ENCODE data around the gene CDK13. TPM values are rescaled to one million over a fixed set of nuclear protein-coding genes. Genes with fewer than 3 reads are reported as not detected.

Gene CDK13
- total and polyA plus RNA-seq, 9 of the 15 experiments (the other 6 are each of a cell fraction or from before 2014, with no cell fraction given), result 9.8 to 46.1 (median 32.4) TPM

DNA sequence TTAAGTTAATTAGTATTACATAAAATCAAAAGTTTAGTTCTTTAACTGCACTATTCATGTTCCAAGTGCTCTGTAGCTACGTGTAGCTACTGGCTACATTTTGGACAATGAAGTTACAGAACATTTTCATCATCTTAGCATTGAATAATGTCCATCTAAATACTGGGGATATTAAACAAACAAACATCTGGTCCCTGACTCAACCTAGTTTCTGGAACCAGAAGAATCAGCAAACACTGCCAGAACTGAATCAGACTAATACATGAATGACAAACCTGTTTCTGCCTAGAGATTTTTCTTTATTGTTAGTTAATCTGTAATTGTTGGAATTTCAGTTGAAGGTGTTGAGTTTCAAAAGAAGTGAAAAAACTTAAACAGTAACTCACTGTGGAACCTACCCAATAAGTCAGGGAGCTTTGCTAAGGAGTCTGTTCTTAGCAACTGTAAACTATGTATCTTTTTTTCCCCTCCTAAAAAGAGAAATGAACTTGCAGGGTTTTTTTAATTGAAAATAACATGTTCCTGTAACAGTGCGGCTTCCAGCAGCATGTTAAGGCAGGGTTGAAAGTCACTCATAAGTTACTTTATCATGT is 58.3 kb downstream of the CDK13 start:
- POLR2A ChIA-PET, result no interaction called here
- Histone ChIP-seq H4K20me1 (replicated peaks; ENCODE audit: control insufficient read depth, insufficient read depth, low read length) (no peaks in the 10 kb centered on the region), H3K9me3 (replicated peaks; ENCODE audit: control insufficient read depth, insufficient read depth, low read depth, low read length) (no peaks in the 10 kb centered on the region), H3K9ac (ENCODE audit: insufficient read depth in 1 of 2, low read depth in 2 of 2, low read length in 2 of 2) (no peak overlapping the region), H3K4me2 (ENCODE audit: insufficient read depth, low read length) (no peak overlapping the region), H3K9me1 (ENCODE audit: control insufficient read depth, insufficient read depth, low read length) (no peaks in the 10 kb centered on the region), H3K79me2 (ENCODE audit: control insufficient read depth, insufficient read depth, low read length) (no peaks in the 10 kb centered on the region), H3K27me3 (ENCODE audit: control insufficient read depth in 2 of 2, insufficient read depth in 2 of 2, low read length in 2 of 2) (no peaks in the 10 kb centered on the region), H3K4me1 (replicated peaks in 1 of 2; ENCODE audit: control insufficient read depth in 2 of 2, insufficient read depth in 2 of 2, low read length in 2 of 2) (no peaks in the 10 kb centered on the region), H3K27ac (ENCODE audit: extremely low read depth, low read depth, low read length) (no peak overlapping the region), H3K4me3 (no peak overlapping the region), H2AFZ (ENCODE audit: low read depth, low read length) (no peak overlapping the region), H3K36me3 (ENCODE audit: control insufficient read depth, insufficient read depth, low read length) (peaks cover 48% of the 10 kb centered on the region; the same call in 2 of the 3 replicates)
- 74% methylated on average over 2 of the region's 2 CpGs for WGBS (ENCODE audit: insufficient coverage, low coverage, missing lambda C conversion rate)
- CTCF ChIA-PET (ENCODE audit: low intra/inter-chr PET ratio), result no interaction called here
- no TSS peak for BruUV-seq (replicated peaks)
- FAIRE-seq, result no peak
- in situ Hi-C loops (cut with MboI) (no loop called here), intact Hi-C loops (cut with micrococcal nuclease) (no loop called here)
- no peak for TF ChIP-seq STAT5B (CRISPR knock-in tag; IDR thresholded peaks at IDR 0.05)
- TF ChIP-seq RFX5 (IDR thresholded peaks at IDR 0.05; ENCODE audit: low read depth, low read length), result no peak
- TF ChIP-seq ZNF165 (CRISPR knock-in tag; IDR thresholded peaks at IDR 0.05; ENCODE audit: borderline replicate concordance), result no peak
- TF ChIP-seq GABPA (tag; conservative IDR thresholded peaks at IDR 0.05; ENCODE audit: low read depth), result no peak
- TF ChIP-seq, protein P1, sequence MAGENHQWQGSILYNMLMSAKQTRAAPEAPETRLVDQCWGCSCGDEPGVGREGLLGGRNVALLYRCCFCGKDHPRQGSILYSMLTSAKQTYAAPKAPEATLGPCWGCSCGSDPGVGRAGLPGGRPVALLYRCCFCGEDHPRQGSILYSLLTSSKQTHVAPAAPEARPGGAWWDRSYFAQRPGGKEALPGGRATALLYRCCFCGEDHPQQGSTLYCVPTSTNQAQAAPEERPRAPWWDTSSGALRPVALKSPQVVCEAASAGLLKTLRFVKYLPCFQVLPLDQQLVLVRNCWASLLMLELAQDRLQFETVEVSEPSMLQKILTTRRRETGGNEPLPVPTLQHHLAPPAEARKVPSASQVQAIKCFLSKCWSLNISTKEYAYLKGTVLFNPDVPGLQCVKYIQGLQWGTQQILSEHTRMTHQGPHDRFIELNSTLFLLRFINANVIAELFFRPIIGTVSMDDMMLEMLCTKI (IDR thresholded peaks at IDR 0.05; ENCODE audit: partially characterized antibody), result no peak
- TF ChIP-seq, protein P2, sequence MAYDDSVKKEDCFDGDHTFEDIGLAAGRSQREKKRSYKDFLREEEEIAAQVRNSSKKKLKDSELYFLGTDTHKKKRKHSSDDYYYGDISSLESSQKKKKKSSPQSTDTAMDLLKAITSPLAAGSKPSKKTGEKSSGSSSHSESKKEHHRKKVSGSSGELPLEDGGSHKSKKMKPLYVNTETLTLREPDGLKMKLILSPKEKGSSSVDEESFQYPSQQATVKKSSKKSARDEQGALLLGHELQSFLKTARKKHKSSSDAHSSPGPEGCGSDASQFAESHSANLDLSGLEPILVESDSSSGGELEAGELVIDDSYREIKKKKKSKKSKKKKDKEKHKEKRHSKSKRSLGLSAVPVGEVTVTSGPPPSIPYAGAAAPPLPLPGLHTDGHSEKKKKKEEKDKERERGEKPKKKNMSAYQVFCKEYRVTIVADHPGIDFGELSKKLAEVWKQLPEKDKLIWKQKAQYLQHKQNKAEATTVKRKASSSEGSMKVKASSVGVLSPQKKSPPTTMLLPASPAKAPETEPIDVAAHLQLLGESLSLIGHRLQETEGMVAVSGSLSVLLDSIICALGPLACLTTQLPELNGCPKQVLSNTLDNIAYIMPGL (CRISPR knock-in tag; IDR thresholded peaks at IDR 0.05), result no peak
- TF ChIP-seq, protein P3, sequence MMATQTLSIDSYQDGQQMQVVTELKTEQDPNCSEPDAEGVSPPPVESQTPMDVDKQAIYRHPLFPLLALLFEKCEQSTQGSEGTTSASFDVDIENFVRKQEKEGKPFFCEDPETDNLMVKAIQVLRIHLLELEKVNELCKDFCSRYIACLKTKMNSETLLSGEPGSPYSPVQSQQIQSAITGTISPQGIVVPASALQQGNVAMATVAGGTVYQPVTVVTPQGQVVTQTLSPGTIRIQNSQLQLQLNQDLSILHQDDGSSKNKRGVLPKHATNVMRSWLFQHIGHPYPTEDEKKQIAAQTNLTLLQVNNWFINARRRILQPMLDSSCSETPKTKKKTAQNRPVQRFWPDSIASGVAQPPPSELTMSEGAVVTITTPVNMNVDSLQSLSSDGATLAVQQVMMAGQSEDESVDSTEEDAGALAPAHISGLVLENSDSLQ (IDR thresholded peaks at IDR 0.05), result no peak
- TF ChIP-seq SRSF7 (optimal IDR thresholded peaks at IDR 0.05; ENCODE audit: low read depth, low read length), result no peak
- TF ChIP-seq, protein P4, sequence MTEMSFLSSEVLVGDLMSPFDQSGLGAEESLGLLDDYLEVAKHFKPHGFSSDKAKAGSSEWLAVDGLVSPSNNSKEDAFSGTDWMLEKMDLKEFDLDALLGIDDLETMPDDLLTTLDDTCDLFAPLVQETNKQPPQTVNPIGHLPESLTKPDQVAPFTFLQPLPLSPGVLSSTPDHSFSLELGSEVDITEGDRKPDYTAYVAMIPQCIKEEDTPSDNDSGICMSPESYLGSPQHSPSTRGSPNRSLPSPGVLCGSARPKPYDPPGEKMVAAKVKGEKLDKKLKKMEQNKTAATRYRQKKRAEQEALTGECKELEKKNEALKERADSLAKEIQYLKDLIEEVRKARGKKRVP (CRISPR knock-in tag; IDR thresholded peaks at IDR 0.05), result no peak
- ATAC-seq, result no peak
- DNase-seq (ENCODE audit: extremely low read depth in 1 of 4, low spot score in 3 of 4), result no peak
